Stimulated activated CD4-positive, alpha-beta T cell treated with anti-CD3 and anti-CD28 coated beads, Interleukin-1b, Interleukin-23, amount 100 ng/mL, for 4 hours (primary cell): Measurements from ENCODE around the gene RAB14.

Experiments
- DNase-seq, 2 donors: peaks; one replicate each; pipeline ENCODE4 v3.0.0-alpha.2; 2020; ENCODE audit warnings: low read depth in 2 of 2

RAB14 gene

DNA sequence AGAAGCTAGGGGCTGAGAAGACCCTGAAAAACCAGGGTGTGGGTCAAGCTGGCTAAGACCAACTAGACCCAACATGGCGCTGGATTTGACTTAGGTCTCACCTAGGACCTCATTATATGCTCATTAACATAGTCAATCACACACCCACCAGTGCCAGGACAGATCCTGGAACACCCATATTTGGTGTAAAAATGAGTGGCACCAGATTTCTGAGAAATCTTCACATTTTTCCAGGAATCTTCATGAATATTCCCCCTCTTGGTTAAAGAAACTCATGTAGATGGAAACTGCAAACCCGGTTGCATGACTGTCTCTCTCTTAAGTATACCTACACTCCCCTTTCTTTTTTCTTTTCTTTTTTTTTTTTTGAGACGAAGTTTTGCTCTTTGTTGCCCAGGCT, 17.9 kb upstream of the RAB14 start:
- no peak for DNase-seq

DNA sequence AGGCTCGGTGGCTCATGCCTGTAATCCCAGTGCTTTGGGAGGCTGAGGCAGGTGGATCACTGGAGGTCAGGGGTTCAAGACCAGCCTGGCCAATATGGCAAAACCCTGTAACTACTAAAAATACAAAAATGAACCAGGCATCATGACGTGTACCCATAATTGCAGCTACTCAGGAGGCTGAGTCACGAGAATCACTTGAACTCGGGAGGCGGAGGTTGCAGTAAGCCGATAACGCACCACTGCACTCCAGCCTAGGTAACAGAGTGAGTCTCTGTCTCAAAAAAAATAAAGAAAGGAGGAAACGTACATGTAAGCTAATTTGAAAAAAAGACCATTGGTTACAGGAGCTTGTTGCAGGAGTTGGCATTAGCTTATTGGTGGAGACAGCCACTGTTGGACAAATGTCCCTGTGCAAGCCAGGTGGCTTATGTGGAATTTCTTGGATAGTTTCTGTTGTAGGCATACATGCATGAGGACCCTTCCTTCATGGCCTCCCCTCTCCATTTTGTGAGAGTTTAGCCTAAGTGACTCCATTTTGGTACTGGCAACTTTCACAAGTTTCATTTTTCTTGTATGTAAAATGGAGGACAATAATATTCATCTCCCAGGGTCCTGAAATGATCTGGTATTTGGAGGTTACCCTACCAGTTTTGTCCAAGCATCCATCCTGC, 16.8 kb upstream of the RAB14 start:
- no peak for DNase-seq

DNA sequence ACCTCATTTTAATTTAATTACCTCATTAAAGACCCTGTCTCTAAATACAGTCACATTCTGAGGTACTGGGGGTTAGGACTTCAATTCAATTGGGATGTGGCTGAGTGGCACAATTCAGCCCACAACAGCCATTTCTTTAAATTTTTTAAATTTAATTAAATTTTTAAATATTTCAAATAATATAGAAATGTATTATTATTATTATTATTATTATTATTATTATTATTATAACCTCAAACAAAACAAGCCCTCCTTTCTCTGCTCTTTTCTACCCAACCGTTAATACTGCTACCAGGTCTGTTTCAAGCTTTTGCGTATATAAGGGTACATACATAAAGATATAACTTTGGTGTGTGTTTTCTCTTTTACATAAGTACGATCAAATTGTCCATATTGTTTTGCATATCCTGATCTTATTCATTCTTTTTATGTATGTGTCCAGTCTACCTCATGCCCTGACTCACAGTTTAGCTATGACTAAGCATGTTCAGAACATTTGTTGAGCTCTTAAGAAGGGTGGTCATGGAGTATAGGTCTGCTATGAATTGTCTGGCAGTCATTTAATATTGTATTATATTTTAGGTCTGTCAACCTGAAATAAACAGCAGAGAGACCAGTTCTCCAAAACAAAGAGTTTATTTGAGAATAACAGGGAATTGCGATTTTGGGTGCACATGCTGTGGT, 16.1 kb upstream of the RAB14 start:
- DNase-seq: no peak

DNA sequence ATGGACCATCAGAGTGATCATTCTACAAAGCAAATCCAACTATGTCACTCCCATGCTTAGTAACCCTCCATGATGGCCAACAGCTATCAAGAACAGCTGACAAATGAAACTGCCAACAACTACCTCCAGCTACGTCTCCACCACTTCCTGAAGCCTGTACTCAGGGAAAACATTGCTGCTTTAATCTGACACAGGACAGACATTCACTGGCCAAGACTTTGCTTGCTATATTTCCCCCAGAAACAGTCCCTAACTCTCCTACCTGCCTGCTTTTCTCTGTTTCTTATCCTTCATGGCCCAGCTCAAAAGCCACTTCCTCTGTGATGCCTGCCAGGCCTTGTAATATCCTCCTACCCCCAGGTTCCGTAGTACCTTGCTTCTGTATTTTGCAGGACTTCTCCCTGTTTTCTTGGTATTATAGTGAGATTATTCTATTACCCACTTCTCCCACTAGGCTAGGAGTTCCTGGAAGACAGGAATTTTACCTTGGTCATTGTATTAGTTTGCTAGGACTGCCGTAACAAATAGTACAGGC, 14.7 kb upstream of the RAB14 start:
- no peak for DNase-seq

DNA sequence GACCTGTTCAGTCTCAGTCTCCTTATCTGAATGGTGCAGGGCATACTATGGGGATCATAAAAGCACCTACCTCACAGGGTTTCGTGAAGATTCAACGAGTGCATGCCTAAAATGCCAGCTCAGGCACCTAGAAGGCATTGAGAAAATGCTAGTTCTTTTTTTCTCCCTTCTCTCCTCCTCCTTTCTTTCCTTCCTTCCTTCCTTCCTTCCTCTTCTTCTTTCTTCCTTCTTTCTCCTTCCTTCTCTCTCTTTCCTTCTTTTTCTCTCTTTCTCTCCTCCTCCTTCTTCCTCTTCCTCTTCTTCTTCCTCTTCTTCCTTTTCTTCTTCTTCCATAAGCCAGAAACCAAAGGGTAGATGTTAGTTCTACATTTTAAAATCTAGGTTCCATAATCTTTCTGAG, 12.3 kb upstream of the RAB14 start:
- no peak for DNase-seq

DNA sequence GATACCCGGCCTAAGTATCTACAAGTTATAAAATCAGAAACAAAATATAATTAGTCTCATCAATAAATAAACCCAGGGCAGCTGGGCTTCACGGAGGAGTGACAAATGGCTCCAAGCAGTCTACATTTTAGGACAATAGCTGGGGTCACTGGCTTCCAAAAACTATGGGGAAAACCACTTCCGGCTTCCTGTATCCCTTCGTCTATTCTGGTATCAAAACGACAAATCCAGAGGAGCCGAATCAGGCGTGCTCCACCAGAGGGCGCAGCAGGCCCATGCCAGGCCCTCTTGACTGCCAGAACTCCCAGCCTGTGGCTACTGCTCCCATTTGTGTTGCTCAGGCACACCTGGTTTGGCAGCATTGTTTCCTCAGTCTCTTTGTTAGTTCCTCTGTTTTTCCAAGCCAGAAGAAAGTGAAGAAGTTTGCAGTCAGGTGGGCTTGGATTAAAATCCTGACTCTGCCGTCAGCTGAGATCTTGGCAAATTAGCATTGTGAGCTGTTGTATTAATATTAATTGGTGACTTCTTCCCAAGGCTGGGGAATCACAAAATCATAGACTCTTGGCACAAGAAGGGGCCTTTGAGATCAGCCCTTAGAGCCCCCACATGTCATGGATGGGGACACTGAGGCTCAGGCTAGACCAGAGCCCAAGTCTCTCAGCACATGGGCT, 11.6 kb upstream of the RAB14 start:
- peak; percentile 41 to 62 for DNase-seq

DNA sequence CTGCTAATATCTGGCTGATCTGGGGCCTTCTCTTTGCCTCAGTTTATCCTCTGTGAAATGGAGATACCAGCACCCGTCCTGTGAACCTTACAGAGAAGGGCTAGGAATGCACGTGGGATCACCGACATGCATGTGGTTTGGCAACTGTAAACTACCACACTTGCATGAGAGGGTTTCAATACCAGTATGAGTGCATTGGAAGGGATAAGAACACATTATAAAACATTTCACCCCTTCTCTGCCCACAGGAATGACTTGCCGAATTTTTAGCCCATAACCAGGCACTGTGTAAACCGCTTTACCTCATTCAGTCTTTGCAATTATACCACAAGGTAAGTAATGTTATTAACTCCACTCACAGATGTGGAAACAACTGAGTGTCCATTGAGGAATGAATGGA, 8.9 kb upstream of the RAB14 start:
- DNase-seq: no peak

DNA sequence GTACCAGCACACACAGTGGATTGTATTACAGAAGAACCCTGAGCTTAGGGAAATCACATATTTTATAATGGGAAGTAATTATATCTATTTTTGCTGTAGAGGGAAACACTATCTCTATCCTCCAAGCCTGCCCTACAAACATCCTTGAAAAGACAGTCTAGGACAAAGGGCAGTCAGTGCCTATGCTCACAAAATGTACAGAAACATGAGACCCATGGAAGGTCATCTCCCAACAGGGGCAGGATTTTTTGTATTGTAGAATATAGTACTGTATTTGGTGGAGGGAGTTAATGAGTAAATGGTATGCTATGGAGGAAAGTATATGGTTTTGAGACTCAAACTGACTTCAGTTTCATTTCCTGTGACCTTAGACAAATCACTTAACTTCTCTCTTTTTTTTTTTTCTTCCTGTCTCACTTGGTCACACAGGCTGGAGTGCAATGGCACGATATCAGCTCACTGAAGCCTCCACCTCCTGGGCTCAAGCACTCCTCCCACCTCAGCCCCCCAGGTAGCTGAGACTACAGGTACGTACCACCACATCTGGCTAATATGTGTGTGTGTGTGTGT, 5.8 kb upstream of the RAB14 start:
- DNase-seq: no peak

DNA sequence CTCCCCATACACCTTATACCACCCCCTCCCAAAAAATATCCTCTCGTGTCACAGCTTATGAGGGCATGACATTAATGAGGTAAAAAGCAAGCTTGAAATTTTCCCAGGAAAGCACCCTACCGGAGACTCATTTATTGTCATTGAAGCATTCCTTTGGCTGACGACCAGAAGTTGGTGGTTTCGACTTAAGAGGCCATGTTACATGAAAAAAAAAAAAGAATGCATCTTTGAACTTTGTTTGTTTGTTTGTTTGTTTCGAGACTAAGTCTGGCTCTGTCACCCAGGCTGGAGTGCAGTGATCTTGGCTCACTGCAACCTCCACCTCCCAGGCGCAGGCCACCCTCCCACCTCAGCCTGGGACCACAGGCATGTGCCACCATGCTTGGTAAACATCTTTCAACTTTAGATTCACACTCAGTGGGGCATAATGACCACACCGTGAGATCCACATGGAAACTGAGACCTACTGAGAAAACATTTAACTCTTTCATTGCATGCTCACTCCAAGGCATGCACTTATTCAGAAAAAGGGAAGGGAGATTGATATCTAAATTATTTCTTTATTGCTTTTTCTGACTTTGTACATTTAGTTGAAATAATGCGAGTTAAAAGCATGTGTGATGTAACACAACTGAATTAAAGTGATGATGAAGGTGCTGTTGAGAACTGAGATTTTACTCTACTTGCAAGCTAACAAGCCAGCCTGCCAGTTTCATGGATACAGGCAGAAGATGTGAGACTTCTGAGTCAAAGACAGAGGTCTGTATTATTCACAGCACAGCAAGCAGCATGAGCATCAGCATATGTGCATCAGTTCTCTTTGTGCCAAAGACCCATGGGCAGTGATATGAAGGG, 5.1 kb upstream of the RAB14 start:
- DNase-seq: no peak

DNA sequence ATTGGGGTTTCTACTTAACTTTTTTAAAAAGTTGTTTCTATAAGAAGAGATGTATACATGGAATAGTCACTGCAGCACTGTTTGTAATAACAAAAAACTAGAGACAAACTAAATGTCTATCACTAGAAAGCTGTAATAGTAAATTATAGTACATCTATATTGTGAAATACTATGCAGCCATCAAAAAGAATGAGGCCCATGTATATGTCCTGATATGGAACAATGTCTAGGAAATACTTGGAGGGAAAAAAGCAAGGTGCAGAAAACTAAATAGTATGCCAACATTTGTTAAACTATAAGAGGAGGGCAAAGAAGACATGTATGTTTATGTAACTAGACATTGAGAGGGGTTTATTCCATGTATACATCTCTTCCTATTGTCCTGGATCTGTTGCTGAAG, 2.9 kb upstream of the RAB14 start:
- DNase-seq: no peak

DNA sequence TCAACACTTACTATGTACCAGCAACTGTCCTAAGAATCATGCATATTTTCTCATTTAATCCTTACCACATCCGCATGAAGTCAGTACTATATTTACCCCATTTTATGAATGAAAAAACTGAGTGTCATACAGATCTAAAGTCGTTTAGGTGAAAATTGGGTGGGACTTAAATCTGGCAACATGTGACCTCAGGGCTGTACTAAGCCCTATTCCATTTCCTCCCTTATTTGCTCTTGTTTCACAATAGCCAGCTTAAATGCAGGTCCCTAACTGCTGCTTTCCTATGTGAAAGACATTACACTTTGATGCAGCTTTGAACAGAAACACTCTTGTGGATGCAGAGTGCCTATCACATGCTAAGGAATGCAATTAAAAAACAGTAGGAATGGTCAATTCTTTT, 2.5 kb upstream of the RAB14 start:
- no peak for DNase-seq

DNA sequence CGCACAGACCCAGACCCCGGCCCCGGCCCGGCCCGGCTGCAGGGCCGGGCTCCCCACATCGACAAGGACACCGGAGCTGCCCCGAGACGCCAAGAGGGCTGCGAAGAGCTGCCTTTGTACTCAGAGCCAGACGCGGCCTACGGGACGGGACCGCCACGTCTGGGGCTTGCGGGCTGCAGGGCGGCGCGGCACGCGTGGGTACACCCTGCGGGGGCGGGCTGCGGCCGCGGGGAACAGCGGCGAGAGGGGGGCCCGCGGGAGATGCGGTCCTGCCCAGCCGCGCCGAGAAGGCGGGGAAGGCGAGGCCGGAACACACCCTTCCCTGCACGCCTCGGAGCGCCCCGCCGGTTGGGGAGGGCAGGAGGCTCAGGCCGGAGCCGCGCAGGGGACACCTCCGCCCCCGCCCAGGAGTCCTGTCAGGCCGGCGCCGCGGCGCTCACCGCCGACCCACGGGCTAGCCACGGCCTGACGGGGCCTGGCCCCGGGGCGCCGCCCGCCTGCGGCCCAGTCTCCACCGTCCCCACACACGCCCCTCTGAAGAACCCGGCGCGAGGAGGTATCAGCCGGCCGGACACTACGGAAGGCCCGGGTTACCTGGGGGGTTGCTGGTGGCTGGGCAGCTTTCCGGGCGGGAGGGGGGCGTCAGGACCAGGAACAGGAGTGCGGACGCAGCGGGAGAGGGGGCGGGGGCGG, 478 bp downstream of the RAB14 start:
- DNase-seq: peak in 1 of 2 donors; percentile 36

DNA sequence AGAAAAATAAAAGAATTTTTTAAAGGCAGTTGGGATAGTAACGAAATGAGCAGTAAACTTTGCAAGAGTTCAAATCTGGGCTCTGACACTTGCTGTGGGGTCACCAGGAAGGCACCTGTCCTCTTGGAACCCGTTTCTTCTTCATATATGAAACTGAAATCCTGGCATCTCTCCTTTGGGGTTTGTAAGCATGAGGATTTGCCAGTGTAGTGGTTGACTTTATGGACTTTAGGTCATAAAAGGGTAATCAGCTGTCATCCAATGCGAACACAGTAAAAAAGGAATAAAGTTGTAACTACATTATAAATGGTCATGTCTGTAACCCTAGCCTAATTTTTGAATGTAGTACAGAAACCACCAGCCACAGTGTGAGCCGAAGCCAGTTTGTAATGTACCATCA, 1.3 kb downstream of the RAB14 start:
- DNase-seq: no peak

DNA sequence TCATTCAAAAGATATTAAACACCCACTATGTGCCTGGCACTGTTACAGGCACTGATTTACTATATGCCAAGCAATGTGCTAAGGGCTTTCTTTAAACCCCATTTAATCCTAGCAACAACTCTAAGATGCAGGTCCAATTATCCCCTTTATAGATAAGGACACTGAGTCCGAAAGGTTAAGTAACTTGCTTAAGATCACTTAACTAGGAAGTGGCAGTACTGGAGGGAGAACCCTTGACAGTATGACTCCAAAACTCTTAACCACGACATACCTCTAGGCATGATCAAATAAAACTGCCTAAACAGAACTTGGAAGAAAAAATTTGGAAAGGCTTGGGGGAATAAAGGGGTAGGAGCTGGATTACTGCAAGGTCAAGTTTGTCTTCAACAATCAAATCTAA, 1.7 kb downstream of the RAB14 start:
- no peak for DNase-seq

DNA sequence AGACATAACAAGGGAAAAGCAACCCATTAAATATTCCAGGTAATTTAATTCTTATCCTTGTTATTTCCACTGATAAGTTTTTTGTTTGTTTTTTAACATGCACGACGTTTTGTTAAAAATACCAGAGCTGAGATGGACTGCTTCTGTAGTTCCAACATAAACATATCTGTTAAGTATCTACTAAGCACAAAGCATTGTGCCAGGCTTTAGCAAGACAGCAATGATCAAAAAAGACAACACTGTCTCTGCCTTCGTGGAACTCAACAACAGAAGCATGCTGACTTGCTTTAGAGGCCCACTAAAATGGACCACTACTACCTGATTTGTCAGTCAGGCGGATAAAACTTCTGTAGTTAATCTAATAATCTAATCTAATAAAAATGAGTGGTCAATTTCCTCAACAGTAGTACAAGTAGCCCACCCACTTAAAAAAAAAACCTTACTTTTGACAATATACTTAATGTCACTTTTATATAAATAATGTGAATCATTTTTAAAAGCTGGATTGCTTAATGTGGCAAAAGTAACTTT, 3.1 kb downstream of the RAB14 start:
- no peak for DNase-seq

DNA sequence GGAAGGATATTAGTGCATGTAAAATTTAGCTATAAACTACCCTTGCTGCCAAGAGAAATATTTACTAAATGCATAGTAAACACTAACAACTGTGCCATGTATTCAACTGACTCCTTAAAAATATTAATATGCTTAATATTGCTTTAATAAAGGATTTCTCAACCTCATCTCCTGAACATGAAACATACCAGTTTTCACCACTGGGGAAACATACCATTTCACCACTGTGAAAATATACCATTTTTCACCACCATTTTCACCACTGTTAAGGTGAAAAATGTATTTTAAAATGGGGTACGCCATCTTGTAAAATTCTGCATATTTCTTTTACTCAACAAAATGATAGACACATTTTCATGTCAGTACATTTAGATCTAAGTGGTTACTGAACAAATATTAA, 4.5 kb downstream of the RAB14 start:
- DNase-seq: no peak

DNA sequence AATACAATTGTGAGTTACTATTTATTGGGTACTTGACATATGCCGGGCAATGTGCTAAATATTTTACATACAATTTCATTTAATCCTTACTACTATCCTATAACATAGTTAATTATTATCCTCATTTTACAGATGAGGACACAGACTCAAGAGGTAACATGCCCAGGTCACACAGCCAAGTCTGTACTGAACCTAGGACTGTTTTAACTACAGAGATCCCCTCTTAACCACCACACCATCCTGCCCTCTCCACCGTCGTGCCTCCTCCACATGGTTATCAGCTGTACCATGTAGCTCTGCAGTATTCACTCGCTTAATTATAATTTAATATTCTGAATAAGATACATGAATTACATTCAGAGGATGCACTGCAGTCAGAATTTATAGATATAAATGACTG, 5.3 kb downstream of the RAB14 start:
- no peak for DNase-seq

DNA sequence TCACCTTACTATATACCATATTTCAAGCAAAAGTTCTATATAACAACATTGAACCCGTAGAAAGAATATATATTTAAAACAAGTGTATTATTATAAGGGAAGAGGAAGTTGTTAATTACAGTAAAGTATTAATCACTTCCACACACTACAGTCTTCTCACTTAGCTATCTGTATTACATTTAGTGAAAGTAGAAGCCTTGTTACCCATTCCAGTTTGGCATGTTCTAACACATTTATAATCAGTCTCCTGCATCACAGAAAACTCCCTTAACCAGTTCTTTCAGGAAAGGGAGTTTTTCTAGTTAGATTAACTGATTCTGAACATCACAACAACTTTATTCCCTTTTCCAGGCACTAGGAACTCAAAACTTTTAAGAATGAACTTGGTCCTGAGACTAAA, 6.9 kb downstream of the RAB14 start:
- DNase-seq: no peak

DNA sequence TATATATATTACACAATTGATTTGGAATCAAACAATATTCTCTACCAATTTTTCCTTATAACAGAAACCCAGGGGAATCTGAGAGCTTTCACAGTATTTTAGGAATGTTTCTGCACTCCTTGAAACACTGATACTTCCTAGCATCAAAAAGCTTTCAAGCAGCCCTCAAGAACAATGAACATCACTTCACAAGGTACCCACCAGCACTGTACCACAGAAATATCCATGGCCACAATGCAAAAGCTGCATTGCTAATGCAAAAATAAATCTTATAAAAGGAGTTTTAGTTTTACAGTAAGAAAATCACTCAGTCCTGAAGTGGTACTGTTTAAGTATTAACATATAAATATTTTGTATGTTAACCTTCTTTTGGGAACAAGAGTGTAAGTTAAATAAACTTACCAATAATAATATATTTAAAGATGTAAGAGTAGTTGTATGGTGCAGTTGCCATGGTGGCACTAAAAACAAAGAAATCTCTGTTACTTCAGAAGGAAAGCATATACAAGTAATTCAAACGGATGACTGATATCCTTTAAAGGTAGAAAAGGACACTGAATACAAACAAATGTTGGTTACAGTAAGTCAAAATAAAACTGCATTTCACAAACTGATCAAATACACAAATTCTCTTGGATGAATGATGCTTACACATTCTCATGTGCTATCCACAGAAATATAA, 8.6 kb downstream of the RAB14 start:
- no peak for DNase-seq

DNA sequence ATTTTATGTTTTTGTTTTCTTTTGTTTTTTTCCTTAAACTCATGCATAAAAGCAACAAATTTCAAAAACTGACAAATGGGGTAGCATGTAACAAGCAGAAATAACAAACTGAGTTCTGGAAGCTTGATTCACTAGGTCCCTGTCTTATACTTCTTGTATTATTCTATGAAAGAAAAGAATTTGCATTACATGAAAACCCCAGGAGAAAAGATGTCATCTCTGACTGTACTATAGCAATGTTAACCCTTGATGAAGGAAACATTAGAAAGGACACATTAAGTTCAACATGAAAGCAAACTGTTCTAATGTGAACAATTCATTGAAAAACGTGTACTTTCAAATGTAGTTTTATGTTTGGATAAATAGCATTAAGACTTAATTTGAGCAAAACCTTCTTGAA, 9.2 kb downstream of the RAB14 start:
- DNase-seq: no peak
